GM19351 (cell line): ENCODE results near the gene MVD.

Source experiments
- ATAC-seq: cut with Tn5 transposase; IDR thresholded peaks from one replicate; pipeline ENCODE4 v1.9.1; 2021; ENCODE audit warnings: mild to moderate bottlenecking, moderate library complexity; ENCODE audit not compliant: unreplicated experiment

Gene MVD, protein sequence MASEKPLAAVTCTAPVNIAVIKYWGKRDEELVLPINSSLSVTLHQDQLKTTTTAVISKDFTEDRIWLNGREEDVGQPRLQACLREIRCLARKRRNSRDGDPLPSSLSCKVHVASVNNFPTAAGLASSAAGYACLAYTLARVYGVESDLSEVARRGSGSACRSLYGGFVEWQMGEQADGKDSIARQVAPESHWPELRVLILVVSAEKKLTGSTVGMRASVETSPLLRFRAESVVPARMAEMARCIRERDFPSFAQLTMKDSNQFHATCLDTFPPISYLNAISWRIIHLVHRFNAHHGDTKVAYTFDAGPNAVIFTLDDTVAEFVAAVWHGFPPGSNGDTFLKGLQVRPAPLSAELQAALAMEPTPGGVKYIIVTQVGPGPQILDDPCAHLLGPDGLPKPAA

DNA sequence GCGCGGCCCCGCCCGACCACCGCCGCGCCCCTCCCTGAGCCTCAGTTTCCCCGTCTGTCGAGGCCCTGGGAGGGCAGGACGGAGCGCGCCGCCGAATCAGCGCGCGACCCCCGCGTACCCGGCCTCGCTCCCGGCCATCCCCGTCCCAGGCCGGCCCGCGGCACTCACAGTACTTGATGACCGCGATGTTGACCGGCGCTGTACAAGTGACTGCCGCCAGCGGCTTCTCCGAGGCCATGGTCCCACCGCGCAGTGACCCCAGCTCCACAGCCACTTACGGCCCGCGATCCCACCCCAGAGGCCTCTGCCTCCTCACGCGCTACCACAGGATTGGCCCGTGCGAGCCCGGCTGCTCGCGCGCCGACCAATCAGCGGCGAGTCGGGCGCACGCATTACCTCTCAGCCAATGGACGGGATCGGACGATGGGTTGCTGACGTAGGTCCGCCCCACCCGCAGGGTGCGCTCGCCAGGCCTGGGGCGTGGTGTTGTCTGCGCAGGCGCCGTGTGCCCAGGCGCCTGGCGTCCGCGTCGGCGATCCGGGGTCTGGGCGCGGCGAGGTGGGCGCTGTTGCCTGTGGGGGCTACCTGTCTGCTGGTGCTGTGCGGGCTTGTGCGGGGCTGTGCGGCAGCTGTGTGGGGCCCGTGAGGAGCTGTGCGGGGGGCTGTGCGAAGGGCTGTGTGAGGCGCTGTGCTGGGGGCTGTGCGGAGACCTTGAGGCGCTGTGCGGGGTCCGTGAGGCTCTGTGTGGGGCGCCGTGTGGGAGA, at the start of gene MVD:
MVD (minus strand) TSS at position 249 of the 764 bp plus-strand sequence; CDS start at position 238, 11 bp downstream.
- peak; percentile 95 for ATAC-seq

DNA sequence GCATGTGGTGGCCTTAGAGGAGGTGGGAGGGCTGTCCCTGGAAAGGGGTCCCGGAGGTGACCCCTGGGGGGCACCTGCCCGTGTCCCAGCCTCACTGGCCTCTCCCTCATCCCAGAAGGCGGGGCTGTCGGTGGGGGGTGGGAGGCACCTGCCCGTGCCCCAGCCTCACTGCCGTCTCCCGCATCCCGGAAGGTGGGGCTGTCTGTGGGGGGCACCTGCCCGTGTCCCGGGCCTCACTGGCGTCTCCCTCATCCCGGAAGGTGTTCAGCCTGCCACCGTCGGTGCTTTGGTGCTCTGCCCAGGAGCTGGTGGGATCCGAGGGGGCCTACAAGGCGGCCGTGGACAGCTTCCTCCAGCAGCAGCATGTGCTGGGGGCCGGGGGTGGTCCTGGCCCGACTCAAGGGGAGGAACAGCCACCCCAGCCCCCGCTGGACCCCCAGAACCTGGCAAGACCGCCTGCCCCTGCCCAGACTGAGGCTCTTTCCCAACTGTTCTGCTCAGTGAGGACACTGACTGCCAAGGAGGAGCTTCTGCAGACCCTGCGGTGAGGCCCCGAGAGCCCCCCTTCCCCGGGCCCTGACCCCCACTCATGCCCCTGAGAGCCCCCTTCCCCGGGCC, 49.6 kb upstream of the MVD start:
- ATAC-seq: no peak

DNA sequence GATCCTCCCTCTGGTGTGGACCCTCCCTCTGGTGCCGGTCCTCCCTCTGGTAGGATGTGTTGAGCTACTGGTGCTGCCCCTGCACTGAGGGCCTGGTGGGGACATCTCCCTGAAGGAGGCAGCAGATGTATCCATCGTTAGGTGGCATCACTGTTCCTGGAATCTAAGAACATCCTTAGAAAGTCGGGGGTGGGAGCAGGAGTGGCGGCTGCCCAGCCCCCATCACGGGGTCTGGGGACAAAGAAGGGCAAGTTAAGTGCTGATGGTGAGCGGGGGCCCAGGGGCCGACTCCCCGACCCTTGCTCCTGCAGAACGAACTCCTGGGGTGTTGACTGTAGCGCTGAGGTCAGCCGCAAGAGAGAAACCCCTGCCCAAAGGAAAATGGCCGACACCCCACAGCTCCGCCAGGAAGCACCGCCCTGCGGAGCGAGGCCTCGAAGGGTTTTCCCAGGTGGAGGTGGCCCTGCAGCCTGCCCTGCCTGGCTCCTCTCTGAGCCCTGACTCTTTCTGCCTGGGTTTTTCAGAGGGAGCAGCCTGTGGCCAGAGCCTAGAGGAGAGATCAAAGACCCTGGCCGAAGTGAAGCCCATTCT, 49.0 kb upstream of the MVD start:
- no peak for ATAC-seq

DNA sequence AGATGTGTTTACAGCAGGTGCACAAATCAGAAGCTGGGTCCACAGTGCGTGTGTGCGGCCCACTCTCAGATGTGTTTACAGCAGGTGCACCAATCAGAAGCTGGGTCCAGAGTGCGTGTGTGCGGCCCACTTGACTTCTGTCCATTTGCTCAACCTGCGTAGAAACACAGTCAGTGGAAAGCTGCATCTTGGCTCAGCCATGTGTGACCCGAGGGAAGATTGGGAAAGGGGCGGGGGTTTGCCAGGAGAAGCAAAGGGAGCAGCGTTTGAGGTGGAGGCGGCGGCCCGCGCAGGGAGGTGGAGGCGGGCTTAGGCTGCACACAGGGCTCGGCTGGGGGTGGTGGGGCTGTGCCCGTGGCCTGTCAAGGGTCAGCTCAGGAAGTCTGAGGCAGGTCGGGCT, 47.7 kb upstream of the MVD start:
- ATAC-seq: no peak

DNA sequence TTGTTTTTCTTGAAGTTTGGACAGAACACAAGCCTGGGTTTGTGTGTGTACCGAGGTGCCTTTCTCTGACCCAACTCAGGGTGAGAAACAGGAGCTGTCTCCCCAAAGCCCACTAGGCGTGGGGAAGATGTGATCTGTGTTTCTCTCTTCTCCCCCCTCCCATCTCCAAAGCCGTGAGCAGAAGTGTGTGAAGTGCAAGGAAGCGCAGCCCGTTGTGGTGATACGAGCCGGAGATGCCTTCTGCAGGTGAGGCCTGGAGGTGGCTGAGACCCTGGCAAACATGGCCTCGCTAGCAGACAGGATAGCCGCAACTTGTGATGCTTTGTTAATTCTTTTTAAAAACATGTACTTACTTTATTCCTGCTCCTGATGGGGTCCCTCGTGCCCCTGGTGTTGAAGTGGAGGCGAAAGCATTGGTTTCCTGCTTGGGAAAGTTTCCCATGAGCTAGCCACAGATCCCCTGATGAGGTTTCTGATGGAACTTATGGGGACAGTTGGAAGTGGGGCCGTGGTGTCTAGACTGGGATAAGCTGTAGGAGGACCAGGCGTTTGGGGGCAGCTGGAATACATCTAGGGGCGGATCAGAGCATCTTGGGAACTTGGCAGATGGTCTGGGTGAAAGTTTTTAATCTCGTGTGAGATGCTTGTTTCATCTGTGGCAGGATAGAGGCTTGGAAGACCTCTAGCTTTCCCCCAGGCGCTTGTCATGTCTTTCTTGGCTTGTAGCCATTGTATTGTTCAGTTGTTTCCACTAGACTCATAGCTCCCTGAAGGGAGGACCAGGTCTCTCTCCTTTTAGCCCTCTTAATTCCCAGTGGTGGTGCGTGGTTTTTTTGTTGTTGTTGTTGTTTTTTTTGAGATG, 44.3 kb upstream of the MVD start:
- no peak for ATAC-seq

DNA sequence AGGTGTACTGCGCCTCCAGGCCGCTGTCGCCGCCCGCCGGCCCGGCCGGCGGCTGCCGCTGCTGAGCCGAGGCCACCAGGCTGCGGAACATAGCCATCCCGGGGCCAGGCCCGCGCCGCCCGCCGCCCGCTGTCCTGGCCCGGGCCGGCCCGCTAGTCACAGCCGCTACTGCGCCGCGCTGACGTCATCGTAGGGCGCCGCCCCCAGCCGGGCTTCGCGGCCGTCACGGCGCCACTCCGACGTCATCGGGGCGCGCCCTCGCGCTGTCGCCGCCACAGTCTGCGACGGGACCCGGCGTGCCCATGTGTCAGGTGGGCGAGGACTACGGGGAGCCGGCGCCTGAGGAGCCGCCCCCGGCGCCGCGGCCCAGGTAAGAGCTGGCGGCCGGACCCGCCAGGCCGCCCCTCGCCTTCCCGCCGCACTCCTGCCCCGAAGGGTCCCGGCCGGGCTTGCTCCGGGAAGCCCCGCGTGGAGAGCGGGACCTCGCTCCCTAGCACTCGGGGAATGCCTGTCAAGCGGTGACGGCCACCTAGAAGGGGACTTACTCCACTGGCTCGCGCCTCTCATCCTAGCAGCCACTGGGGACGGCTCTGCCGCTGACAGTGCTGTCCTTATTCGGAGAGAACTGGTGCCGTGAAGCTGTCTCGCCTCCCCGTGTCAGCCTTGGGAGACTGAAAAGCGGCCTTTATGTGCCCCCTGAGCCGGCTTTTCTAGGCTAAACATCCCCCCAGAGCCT, 43.5 kb upstream of the MVD start, which contains the start of the genes CTU2 and RNF166:
CTU2 (plus strand) TSS at position 275 of the 736 bp plus-strand sequence; CDS start at position 303, 28 bp downstream.
RNF166 (minus strand) TSS at position 180 of the 736 bp plus-strand sequence; CDS start at position 97, 83 bp downstream.
- ATAC-seq: peak; percentile 71

DNA sequence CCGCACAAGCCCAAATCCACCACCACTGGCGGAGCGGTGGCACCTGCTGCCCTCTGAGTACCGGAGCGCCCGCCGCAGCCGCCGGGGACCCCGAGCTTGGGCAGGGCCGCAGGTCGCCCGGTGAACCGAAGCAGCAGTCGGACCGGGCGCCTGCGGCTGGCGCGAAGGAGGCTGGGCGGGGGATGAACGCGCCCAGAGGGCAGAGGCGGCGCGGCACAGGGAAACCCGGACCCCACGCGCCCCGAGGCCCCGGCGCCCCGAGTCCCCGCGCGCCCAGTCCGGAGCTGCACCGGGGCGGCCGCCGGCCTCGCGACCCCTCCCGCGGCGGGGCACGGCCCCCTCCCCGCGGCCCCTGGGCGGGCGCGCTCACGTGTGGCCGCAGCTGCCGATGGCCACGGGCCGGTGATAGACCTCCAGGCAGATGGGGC, 42.9 kb upstream of the MVD start:
- ATAC-seq: peak; percentile 9

DNA sequence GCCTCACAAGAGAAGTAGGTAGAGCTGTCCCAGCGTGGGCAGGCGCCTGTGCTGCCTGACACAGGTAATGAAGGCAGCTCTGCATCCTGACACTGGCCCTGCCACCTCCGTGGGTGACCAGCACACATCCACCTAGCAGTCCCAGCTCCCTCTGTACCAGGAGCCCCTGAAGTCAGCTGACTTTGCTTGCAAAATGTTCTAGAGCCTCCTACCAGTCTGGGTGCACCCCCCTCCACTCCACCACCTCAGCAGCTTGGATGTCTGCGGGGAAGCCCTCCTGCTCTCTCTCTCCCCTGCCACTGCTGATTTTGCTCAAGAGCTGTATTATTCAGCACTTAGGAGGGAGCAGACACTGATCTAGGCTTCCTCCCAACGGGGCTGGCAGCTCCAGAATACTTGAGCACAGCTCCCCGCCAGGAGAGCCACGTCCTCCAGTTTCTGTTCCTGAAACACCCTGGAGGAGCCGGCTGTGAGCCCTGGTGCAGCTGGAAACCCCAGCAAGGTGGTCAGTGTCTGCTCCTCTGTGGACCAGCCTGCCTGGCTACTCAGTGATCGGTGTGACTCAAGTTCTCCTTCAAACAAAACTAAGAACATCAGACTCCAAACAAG, 42.3 kb upstream of the MVD start:
- no peak for ATAC-seq

DNA sequence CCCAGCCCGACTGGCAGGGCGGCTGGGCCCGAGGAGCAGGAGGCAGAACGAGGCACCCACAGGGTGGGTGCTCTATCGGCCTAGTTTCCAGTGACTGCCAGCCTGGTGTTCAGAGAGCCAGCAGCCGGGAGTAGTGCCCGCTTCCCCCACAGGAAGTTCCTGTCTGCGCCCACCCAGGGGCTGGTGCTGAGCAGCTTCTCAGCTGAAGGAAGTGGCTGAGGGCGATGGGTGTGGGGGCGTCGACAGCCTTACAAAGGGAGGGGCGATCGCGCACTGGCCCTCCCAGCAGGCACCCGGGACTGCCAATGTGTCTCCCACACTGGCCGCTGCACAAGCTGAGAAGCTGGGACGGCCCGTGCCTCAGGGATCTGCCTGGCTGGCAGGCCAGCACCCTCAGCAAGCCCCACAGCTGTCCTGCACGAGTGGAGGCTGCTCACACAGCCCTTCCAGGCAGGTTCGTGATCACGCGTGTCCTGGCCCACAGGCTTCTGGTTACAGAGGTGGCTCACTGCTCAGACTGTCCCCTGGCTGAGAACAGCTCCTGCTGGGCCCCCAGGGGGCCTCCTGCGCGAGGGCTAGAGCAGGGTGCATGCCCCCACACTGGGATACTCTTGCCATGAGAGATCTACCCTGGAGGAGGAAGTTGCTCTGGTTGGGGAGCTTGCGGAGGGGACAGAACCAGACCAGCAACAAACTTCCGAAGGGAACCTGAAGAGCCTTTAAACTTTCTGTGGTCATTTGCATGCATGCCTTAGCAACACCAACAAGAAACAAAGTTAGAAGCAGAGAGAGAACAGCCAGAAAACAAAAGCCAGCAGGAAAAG, 40.8 kb upstream of the MVD start:
- ATAC-seq: no peak

DNA sequence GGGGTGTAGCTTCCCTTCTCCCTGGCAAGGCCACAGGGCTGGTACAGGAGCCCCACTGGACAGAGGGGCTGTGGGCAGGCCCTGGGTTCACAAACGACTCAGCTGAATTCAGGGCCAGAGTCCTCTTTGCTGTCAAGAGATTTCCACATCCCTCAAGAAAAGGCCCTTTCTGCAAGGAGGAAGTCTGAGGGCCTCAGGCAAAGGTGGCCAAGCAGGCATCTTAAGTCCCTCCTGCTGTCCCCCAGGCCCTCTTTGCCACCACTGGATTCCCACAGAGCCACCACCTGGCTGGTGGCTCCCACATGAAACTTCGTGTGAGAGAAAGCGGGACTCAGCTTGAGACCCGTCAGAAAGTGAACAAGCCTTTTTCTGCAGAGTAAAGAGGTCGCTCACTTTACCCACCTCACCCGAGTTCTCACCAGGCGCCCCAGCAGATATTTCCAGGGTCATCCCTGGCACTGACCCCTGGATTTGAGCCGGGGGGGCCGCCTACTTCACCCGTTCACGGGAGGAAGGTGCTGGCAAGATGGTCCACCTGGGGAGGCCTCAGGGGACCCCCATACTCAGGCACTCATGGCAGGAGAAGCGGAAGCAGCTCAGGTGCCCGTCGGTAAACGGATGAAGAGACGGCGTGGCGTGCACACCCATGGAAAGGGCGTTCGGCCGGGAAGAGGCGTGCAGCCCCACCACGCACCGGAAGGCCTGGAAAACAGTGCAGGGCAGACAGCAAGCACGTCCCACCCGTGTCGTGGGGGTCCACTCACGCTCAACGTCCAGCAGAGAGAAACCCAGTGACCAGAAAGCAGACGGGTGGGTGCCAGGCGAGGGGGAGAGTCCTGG, 39.7 kb upstream of the MVD start:
- ATAC-seq: no peak

DNA sequence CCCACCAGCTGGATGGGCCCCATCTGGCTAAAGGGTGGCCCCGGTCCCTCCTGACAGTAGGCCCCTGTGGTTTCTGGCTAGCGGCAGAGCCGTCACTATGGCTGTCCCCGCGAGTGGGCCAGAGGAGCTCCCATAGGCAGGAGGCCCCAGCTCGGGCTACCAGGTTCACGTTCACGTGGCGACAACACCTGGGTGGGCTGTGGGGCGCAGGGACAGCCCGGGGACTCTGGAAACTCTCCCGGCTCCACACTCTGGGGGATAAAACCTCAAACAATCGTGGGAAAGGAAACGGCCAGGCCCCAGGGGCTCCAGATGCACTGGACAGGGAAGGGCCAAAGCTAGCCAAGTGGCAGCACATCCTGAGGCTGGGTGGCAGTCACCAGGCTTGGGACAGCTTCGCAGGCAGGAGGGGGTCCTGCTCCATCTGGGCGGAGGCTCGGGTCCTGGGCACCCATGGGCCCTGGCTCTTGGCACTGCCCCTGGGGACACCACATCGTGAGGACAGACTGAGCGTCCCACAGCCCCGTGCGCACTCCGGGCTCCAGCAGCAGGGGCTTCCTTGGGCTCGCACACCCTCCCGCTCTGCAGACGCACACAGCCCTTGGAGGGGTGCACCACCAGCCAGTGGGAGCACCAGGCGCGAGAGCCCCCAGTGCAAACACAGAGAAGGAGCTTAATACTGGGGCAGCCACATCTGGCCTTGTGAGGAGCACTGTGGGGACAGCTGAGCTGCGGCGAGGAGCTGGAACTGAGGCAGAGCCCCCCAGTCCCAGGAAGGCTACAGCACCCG, 38.9 kb upstream of the MVD start:
- ATAC-seq: no peak

DNA sequence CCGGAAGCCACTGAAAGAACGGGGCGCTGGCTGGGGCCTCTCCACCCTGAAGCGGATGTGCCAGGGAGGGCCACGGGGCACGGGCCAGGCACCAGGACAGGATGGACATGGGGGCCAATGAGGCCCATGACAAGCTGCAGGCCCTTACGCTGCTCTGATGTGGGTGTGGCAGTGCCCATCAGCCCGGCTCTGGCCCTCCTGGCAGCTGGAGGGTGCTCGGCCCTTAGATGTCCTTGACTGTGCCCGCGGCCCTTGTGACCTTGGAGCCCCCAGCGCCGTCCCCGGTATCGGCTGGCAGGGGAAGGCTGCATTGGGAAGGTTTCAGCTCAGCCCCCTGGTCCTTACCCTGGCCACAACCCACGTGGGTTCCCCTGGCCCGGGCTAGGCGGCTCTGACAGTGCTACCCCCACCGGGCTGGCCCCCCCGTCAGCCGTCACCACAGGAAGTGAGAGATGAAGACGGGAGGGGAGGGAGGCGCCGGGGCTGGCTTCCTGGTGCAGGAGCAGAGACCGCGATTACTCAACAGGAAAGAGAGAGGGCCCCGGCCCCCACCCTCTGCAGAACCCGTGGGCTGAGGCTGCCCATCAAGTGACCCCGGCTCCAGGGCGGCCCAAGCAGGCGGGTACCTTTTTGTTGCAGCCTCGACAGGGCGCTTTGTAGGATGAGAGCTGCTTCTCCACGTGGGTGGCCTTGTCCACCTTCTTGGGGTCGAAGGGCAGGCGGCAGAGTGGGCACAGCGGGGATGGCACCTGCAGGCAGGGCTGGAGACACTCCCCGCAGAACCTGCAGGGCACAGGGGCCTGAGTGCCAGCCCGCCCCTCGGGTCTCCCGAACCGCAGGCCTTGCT, 38.0 kb upstream of the MVD start:
- peak; percentile 78 for ATAC-seq

DNA sequence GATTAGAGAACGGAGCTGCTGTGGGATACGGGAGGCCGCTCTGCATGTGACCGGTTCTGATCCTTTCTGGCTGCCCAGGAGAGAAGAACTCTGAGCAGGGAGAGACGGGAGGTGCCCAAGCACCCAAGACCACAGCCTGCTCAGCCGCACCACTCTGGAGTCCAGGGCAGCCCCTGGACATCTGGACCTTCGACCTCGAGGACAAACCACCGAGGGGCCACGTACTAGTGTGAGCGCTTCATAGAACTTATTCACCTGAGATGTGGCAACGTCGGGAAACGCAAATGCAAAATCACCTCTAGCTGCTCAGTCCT, 37.4 kb upstream of the MVD start:
- no peak for ATAC-seq

DNA sequence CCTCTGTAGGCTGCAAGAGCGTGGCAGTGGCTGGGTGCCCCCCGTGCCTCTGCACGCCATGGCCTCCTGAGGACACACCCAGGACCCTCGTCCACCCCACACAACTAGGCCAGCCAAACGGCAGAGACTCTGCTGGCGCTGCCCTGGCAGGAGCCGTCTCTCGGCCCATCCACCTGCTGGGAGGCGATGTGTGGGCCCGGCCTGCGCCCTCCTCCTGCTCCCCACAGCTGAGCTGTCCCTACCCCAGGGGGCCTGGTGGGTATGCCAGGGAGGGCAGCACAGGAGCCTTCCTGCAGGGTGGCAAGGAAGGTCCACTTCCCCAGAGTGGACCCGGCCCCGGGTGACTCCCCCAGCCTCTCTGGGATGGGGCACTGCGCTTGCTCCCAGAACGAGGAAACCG, 36.3 kb upstream of the MVD start:
- no peak for ATAC-seq

DNA sequence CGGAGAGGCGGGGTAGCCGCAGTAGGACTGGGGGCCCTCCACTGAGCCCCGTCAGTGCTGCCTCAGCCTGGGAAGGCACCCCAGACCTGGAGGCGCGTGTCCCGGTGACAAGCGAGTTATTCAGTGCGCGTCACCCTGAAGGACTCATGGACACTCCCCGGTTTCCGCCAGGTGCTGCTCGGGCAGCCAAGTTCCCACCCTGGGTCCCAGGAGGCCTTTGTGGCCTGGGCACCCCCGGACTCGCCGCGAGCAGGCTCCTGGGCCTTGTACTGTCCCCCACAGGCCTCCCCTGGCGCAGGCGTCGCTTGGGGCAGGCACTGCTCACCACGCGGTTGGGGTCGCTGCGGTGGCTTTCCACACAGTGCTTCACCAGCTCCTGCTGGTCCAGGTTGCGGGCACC, 35.8 kb upstream of the MVD start:
- no peak for ATAC-seq
